Measurements from ENCODE around the gene MTHFD2L.

Gene MTHFD2L

GRCh38 chr4:74297539-74297938, 139.6 kb downstream of the MTHFD2L start:
- DNase-seq (ENCODE audit: low read depth in 2 of 3, low spot score in 1 of 3): no peak

DNA sequence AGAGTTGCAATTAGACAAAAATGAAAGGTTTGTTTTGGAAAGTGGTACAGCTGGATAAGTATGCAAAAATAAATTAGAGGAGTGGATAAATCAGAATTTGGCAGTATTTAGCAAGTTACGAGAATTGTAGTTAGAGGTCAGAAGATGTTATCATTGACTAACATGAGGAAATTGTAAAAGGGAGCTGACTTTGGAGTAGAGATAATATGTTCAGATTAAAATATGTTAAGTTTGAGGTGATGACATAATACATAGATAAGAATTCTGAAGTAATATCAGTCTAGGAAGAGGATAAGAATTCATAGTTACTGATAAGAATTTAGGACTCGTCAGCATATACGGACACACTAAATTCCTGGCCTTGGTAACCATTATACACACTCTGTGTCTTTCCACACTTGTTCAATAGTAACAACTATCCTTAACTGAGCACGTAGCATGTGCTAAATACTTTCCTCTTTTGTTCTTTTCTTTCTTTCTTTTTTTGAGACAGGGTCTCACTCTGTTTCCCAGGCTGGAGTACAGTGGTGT, 146.2 kb downstream of the MTHFD2L start:
- DNase-seq (ENCODE audit: low read depth in 2 of 3, low spot score in 1 of 3): no peak

DNA sequence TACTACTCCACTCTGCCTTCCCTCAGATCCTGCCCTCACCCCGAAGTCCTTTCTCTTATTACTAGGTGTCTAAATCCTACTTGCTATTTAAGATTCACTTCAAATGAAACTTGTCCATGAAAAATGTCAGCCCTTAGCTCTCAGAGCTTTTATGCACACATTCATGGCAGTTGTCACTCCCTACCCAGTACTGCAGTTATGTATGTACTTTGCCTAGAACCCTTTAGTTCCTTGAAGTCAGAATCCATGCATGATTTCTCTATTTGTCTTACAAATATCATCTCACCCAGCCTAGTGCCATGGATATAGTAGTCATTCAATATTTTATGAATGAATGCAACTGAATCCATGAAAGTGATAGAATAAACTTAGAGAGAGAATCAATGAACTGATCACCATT, 147.1 kb downstream of the MTHFD2L start:
- no peak for DNase-seq (ENCODE audit: low read depth in 2 of 3, low spot score in 1 of 3)

GRCh38 chr4:74307170-74307569, 149.3 kb downstream of the MTHFD2L start:
- DNase-seq (ENCODE audit: low read depth in 2 of 3, low spot score in 1 of 3): no peak

DNA sequence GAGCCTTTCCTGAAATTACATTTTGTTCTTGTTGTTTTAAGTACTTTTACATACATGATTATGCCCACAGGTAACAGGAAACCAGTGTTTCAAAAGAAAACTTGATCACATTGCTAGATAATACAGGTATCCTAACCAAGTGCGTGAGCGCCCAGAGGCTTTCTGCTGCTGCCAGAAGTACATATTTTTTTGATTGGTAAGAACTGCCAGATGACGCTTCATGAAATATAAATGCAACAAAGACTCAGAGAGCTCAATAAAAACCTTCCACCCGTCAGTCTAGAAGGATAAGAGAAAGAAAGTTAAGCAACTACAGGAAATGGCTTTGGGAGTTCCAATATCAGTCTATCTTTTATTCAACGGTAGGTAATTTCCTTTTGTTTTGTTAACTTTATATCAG, 150.3 kb downstream of the MTHFD2L start, which contains the start of gene EPGN:
Gene EPGN (plus strand): TSS at position 256 of the 400 bp plus-strand sequence. CDS start 64 bp downstream, at position 320.
- no peak for DNase-seq (ENCODE audit: low read depth in 2 of 3, low spot score in 1 of 3)

DNA sequence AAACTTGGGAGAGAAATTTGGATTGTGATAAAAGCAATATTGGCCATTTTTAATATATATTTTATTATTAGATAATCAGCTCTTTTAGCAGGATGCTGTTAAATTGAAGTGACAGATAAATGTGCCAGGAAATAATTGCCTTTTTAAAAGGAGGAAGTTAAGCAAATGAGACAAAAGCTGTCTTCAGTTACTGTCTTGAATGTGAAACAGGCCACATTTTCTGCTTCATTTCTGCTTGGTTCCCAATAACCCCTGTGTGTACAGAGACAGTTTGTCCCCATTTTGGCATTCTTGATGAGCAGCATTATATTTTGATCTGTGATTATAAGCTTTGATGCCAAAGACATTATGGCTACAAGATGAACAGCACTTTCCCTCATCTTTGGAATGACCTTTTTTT, 151.3 kb downstream of the MTHFD2L start:
- no peak for DNase-seq (ENCODE audit: low read depth in 2 of 3, low spot score in 1 of 3)

DNA sequence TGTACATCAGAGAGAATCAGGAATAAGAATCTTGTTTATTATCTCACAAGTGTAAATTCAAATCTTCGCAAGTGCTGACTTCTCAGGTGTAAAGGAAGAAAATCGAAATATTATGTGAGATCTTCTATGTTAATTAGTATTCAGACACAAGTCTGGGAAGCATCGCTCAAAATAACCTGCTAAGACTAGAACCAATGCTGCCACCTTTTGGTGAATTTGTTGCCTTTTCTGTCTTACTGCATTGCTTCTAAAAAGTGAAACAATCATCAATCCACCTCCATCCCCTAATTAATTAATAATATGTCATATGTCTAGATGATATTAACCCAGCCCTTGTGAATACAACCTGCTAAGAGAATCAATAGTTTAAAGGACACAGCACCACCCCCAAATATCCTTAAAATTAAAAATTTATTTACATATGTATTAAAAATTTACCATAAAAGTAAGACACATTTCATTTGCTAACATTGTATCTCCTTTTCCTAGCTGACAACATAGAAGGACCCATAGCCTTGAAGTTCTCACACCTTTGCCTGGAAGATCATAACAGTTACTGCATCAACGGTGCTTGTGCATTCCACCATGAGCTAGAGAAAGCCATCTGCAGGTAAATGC, 153.9 kb downstream of the MTHFD2L start:
- DNase-seq (ENCODE audit: low read depth in 2 of 3, low spot score in 1 of 3): peak in 1 of 3 donors; percentile 34

DNA sequence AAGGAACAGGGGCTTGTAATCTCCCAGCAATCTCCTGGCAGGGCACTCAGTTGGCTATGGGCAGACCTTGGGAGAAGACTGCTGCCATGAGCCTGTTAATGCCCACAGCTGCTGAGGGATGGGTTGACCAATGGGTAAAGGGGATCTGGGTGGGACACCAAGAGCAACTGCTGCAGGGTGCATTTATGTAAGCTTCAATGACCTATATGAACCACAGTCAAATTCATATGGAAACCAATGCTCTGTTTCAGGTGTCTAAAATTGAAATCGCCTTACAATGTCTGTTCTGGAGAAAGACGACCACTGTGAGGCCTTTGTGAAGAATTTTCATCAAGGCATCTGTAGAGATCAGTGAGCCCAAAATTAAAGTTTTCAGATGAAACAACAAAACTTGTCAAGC, 156.4 kb downstream of the MTHFD2L start:
- no peak for DNase-seq (ENCODE audit: low read depth in 2 of 3, low spot score in 1 of 3)

GRCh38 chr4:74314944-74315343, 157.0 kb downstream of the MTHFD2L start:
- no peak for DNase-seq (ENCODE audit: low read depth in 2 of 3, low spot score in 1 of 3)

DNA sequence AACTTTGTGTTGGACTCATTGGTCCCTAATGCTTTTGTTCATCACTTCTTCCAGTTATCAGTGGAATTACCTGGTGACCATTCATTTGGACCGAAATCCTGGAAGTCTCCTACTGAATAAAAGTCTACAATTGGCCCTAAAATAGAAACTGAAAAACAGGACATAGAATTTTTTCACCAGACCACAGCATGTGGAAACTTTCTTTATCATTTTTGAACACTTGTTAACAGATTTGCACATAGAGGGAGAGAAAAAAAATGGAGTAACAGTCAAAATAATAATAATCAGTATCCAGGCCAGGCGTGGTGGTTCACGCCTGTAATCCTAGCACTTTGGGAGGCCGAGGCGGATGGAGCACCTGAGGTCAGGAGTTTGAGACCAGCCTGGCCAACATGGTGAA, 157.5 kb downstream of the MTHFD2L start:
- DNase-seq (ENCODE audit: low read depth in 2 of 3, low spot score in 1 of 3): no peak

DNA sequence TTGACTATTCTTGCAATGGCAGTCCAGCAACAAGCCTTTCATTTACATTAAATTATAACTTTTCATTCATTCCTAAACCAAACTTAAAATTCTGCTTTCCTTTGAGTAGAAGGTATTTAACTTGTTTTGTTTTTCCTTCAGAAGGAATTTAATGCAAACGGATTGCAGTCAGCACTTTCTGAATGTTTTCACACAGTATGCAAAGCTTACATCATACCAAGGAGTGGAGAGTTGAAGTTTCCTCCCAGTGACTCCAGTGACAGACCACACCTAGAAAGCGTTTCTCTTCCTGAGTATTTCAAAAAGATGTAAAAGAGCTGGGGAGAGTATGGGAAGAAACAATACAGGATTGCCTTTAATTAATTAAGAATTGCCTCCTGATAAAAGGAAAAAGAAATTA, 158.5 kb downstream of the MTHFD2L start:
- no peak for DNase-seq (ENCODE audit: low read depth in 2 of 3, low spot score in 1 of 3)

DNA sequence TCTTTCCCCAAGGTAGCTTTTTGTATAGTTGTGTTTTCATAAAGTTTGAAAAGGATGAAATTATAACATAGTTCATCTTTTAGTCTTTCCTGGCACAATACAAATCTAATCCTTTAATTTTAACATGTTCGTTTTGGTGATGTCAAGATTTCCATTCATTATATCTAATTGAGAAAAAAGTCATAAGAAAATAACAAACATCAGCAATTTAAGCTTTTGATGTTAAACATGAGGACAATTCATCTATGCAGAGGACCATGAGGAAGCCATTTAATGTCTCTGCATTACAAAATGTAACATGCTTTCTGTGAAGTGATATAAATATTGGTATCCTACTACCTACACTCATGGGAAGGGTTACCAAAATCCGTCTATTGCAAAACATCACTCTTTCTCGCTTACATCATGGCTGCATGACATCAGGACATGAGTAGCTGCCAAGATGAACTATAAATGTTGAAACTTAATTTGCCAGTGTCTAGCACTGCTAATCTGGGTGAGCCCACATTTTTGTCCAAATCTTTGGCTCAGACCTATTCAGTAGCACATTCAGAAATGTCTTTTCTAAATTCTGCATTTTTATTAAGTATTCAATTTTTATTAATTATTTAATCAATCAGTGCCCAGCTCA, 159.8 kb downstream of the MTHFD2L start:
- no peak for DNase-seq (ENCODE audit: low read depth in 2 of 3, low spot score in 1 of 3)

GRCh38 chr4:74318276-74318675, 160.4 kb downstream of the MTHFD2L start:
- no peak for DNase-seq (ENCODE audit: low read depth in 2 of 3, low spot score in 1 of 3)

GRCh38 chr4:74319470-74319869, 161.6 kb downstream of the MTHFD2L start:
- no peak for DNase-seq (ENCODE audit: low read depth in 2 of 3, low spot score in 1 of 3)

DNA sequence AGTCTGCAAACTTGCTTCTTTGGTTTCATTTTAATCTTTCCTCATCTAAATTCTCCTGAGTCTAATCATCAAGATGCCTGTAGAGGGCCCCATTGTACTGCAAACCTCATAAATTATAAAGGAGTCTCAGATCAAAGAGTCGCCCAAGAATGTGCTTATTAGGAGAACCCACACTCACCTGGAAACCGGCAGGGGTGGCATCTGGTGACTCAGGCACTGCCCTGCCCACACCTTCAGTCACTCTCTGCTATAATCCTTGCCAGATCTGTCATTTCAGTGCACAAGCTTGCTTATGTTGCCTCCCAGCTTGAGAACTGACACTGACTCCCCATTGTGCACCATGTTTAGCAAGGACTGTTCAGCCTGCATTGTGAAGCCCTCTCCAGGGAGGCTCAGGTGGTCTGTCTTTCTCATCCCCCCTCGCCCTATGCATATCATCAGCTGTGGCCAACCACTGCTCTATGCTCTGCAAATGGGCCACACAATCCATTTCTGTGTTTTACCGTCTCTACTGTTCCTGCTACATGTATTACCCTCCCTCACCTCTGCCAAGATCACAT, 162.7 kb downstream of the MTHFD2L start:
- peak in 2 of 3 donors; percentile 15 to 30 for DNase-seq (ENCODE audit: low read depth in 2 of 3, low spot score in 1 of 3)

- DNase-seq (ENCODE audit: low read depth in 2 of 3, low spot score in 1 of 3): no peak
These were observed 164.4 kb downstream of the MTHFD2L start for GRCh38 chr4:74322301-74322700.

DNA sequence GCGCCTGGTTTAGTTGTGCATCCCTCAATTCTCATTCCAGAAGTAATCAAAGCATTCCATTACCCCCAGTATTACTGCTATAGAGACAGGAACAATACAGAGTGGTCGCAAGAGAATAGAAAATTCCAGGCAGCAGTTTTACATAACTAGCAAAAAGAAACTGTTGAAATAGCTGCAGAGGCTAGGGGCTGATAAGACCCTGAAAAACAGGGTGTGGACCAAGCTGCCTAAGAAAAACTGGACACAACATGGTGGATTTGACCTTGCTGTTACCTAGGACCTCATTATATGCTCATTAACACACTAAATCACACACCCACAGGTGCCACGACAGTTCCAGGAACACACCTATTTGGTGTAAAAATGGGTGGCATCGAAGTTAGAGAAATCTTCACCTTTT, 165.7 kb downstream of the MTHFD2L start:
- no peak for DNase-seq (ENCODE audit: low read depth in 2 of 3, low spot score in 1 of 3)

DNA sequence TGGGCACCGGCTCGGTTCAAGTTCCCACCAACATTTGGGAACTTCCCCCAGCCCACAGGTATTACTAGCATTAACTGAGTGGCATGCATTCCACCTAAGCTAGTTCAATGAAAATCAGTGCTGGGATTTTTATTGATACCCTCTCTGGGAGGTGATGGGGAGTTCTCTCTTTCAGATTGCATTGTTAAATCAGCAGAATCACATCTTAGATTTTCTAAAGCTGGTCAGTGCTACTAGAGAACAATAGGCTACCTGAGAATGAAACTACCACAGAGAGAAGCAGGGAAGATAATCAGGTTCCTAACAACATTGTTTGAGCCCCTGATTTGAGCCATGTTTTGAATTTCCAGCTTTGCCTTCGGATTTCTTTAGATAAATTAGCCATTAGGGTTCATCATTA, 166.3 kb downstream of the MTHFD2L start:
- no peak for DNase-seq (ENCODE audit: low read depth in 2 of 3, low spot score in 1 of 3)

- no peak for DNase-seq (ENCODE audit: low read depth in 2 of 3, low spot score in 1 of 3)
These were observed 168.0 kb downstream of the MTHFD2L start for GRCh38 chr4:74325886-74326285.

DNA sequence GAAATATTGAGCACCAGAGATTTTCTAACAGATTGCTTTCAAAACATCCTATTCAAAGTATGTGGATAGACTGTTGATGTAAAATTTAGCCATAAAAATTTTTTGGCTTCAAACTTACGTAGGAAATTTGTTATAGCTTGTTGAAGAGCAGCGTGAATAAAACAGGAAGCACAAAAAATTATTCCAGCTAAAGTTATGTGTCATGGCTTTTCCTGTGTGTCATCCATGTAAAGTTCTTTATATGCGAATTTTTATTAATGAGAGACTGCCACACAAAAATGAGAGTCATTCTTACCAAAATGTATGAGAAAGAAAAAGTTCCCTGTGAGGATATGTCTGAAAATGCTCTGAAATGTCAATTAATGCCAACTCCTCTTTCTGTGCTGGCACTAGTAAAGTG, 169.8 kb downstream of the MTHFD2L start:
- no peak for DNase-seq (ENCODE audit: low read depth in 2 of 3, low spot score in 1 of 3)

DNA sequence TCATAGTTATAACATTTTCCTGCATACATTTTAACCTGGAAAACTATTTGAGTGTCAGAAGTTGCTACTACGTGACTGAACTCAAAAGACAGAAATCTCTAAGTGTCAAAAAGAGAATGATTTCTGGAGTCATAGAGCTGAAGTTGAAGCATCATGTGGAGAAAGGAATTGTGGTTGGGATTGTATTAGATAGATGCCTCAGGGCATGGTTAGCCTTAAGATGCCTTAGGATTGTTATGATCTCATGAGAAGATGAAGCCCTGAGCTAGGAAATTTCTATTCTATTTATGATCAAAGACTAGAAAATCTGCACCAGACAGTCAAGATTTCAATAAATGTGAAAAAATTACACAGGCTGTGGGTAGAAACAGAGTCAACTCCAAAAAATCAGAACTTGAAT, 170.6 kb downstream of the MTHFD2L start:
- no peak for DNase-seq (ENCODE audit: low read depth in 2 of 3, low spot score in 1 of 3)

- DNase-seq (ENCODE audit: low read depth in 2 of 3, low spot score in 1 of 3): no peak
These were observed 171.4 kb downstream of the MTHFD2L start for GRCh38 chr4:74329307-74329706.

All from stimulated activated CD4-positive, alpha-beta T cell treated with anti-CD3 and anti-CD28 coated beads, Interleukin-12 subunit alpha, Interleukin-12 subunit beta, amount 100 ng/mL, for 48 hours (primary cell).